Measurements from ENCODE around the gene SLC43A2. TPM values are rescaled to one million over a fixed set of nuclear protein-coding genes. Genes with fewer than 3 reads are reported as not detected.

Gene SLC43A2
- total RNA-seq, 2 experiments from 2014 or later = 9.0 to 10.2 TPM

- ChIA-PET POLR2A (interaction anchor here (0.6 to 3.8 kb wide), 11 partner anchors 10 to 639 kb away, joined by 3 to 44 read pairs (median 4); partner anchors contain the start of genes INPP5K and RILP), CTCF (interaction anchor here (3.1 kb wide), 1 partner anchor 22 kb away, joined by 11 read pairs; the partner anchor contains the start of gene RILP)
- Mint-ChIP-seq H3K9me3 (no peaks in the 10 kb centered on the region), H3K27me3 (no peaks in the 10 kb centered on the region), H3K36me3 (ENCODE audit: low read depth) (peaks cover 7% of the 10 kb centered on the region), H3K27ac (peak overlapping the region; percentile 73), H3K4me1 (ENCODE audit: low read depth) (peaks cover 23% of the 10 kb centered on the region), H3K4me3 (peak overlapping the region; percentile 89)
- ATAC-seq (ENCODE audit: poor library complexity) (no peak), DNase-seq (peak in 2 of 14 experiments; percentile 54 to 58)
- Histone ChIP-seq H3K9me3 (ENCODE audit: control insufficient read depth in 1 of 2, insufficient read depth in 1 of 2, low read length in 2 of 2) (no peaks in the 10 kb centered on the region), H3K4me3 (ENCODE audit: low read length) (peak overlapping the region; percentile 76), H3K36me3 (ENCODE audit: insufficient read depth, low read length) (no peaks in the 10 kb centered on the region), H3K4me1 (ENCODE audit: insufficient read depth, low read length) (peaks cover 34% of the 10 kb centered on the region), H3K27ac (ENCODE audit: low read depth in 1 of 2, low read length in 2 of 2) (no peak overlapping the region), H3K27me3 (ENCODE audit: control insufficient read depth in 1 of 2, insufficient read depth in 2 of 2, low read length in 2 of 2) (peaks cover 0 to 5% of the 10 kb centered on the region in 2 experiments)
- intact Hi-C loops (cut with DNase I, micrococcal nuclease) = loop anchor here (2.0 to 10.0 kb wide), 4 partner anchors 63 to 260 kb away; partner anchors contain the start of genes PITPNA (in 2 of the 2) and CRK (in 1 of the 2)
- TF ChIP-seq CTCF (IDR thresholded peaks at IDR 0.05) = no peak
Observed at GRCh38 chr17:1627182-1627981, 1.3 kb downstream of the SLC43A2 start.

GRCh38 chr17:1626333-1626732, 2.3 kb downstream of the SLC43A2 start:
- Mint-ChIP-seq H3K36me3 (ENCODE audit: low read depth) (peaks cover 7% of the 10 kb centered on the region), H3K4me3 (peak overlapping the region; percentile 89), H3K27me3 (no peaks in the 10 kb centered on the region), H3K4me1 (ENCODE audit: low read depth) (peaks cover 23% of the 10 kb centered on the region), H3K9me3 (no peaks in the 10 kb centered on the region), H3K27ac (no peak overlapping the region)
- Histone ChIP-seq H3K9me3 (ENCODE audit: control insufficient read depth in 1 of 2, insufficient read depth in 1 of 2, low read length in 2 of 2) (no peaks in the 10 kb centered on the region), H3K4me1 (ENCODE audit: insufficient read depth, low read length) (peaks cover 34% of the 10 kb centered on the region), H3K27me3 (ENCODE audit: control insufficient read depth in 1 of 2, insufficient read depth in 2 of 2, low read length in 2 of 2) (peaks cover 0 to 5% of the 10 kb centered on the region in 2 experiments), H3K36me3 (ENCODE audit: insufficient read depth, low read length) (no peaks in the 10 kb centered on the region), H3K27ac (ENCODE audit: low read depth in 1 of 2, low read length in 2 of 2) (no peak overlapping the region), H3K4me3 (ENCODE audit: low read length) (no peak overlapping the region)
- DNase-seq (no peak), ATAC-seq (ENCODE audit: poor library complexity) (no peak)
- POLR2A ChIA-PET = interaction anchor here (0.8 kb wide), 1 partner anchor 110 kb away, joined by 3 read pairs; the partner anchor contains the start of gene INPP5K
- no peak for TF ChIP-seq CTCF (IDR thresholded peaks at IDR 0.05)
- CTCF ChIA-PET = interaction anchor here (0.8 to 3.1 kb wide), 2 partner anchors 23 to 261 kb away, joined by 3 to 11 read pairs; partner anchors contain the start of gene RILP
- intact Hi-C loops (cut with DNase I, micrococcal nuclease) = loop anchor here (2.0 to 10.0 kb wide), 4 partner anchors 62 to 259 kb away; partner anchors contain the start of genes PITPNA (in 2 of the 2) and CRK (in 1 of the 2)

- POLR2A ChIA-PET = interaction anchor here (1.1 kb wide), 1 partner anchor 31 kb away, joined by 3 read pairs; no protein-coding TSS in a partner anchor
- H3K4me1 Mint-ChIP-seq (ENCODE audit: low read depth) = peaks cover 23% of the 10 kb centered on the region
- Histone ChIP-seq H3K27ac (ENCODE audit: low read depth in 1 of 2, low read length in 2 of 2) (no peak overlapping the region), H3K27me3 (ENCODE audit: control insufficient read depth in 1 of 2, insufficient read depth in 2 of 2, low read length in 2 of 2) (peaks cover 0 to 5% of the 10 kb centered on the region in 2 experiments), H3K36me3 (ENCODE audit: insufficient read depth, low read length) (no peaks in the 10 kb centered on the region), H3K4me1 (ENCODE audit: insufficient read depth, low read length) (peaks cover 34% of the 10 kb centered on the region), H3K9me3 (ENCODE audit: control insufficient read depth in 1 of 2, insufficient read depth in 1 of 2, low read length in 2 of 2) (no peaks in the 10 kb centered on the region), H3K4me3 (ENCODE audit: low read length) (no peak overlapping the region)
- H3K4me3 Mint-ChIP-seq = peak overlapping the region; percentile 68
- H3K27ac Mint-ChIP-seq = no peak overlapping the region
- no peaks in the 10 kb centered on the region for H3K9me3 Mint-ChIP-seq
- TF ChIP-seq CTCF (IDR thresholded peaks at IDR 0.05) = no peak
- CTCF ChIA-PET = interaction anchor here (0.8 to 3.1 kb wide), 2 partner anchors 23 to 260 kb away, joined by 3 to 11 read pairs; partner anchors contain the start of gene RILP
- ATAC-seq (ENCODE audit: poor library complexity) (no peak), DNase-seq (no peak)
- H3K27me3 Mint-ChIP-seq = no peaks in the 10 kb centered on the region
- intact Hi-C loops (cut with DNase I, micrococcal nuclease) = loop anchor here (5.0 to 10.0 kb wide), 3 partner anchors 61 to 258 kb away; partner anchors contain the start of genes CRK (in 1 of the 2) and PITPNA (in 1 of the 2)
- peaks cover 7% of the 10 kb centered on the region for H3K36me3 Mint-ChIP-seq (ENCODE audit: low read depth)
Observed at GRCh38 chr17:1625581-1625980, 3.1 kb downstream of the SLC43A2 start.

All from CD4-positive, alpha-beta T cell (primary cell).